ENCODE measurements around the gene ELP5. TPM values are rescaled to one million over a fixed set of nuclear protein-coding genes. Genes with fewer than 3 reads are reported as not detected.

Gene ELP5
- total and polyA plus RNA-seq, 2 of the 4 experiments (the other 2 are of a cell fraction), result 39.3 to 46.6 TPM

GRCh38 chr17:7235693-7236665, 16.0 kb upstream of the ELP5 start (continued):
- TF ChIP-seq SMC3 (IDR thresholded peaks at IDR 0.05; ENCODE audit: low read depth, low read length) (no peak), NFE2L2 (IDR thresholded peaks at IDR 0.05; ENCODE audit: low read depth, low read length) (no peak), MAFK (IDR thresholded peaks at IDR 0.05; ENCODE audit: low read depth, low read length) (no peak)

- no peak overlapping the region for H4K8ac ChIP-seq (ENCODE audit: low read depth in 2 of 2, low read length in 2 of 2)
- dilution Hi-C loops (cut with HindIII; ENCODE audit: low sequenced_read_pairs, unreplicated experiment) (no loop called here), intact Hi-C loops (cut with micrococcal nuclease) (loop anchor here (5.0 kb wide), 1 partner anchor 60 kb away; no protein-coding TSS in a partner anchor), in situ Hi-C loops (cut with MboI; ENCODE audit: low sequenced_read_pairs) (loop anchor here (25.0 kb wide), 1 partner anchor 925 kb away; the partner anchor contains the start of genes PER1 and VAMP2)
- no peak overlapping the region for H3K9ac ChIP-seq (ENCODE audit: low read depth, low read length)
- 90% methylated on average over 6 of the region's 6 CpGs; no CpG with 5 or more reads in 1 of the 2 experiments for WGBS, 2 experiments (ENCODE audit: extremely low coverage in 2 of 2, insufficient read length in 1 of 2)
- no peak overlapping the region for H3K14ac ChIP-seq (replicated peaks; ENCODE audit: low read depth, low read length)
- H3K4me3 ChIP-seq (ENCODE audit: insufficient read depth, low read depth, low read length), result no peak overlapping the region
- H3K79me1 ChIP-seq (ENCODE audit: low read depth in 1 of 2, low read length in 2 of 2), result peaks cover 24 to 75% of the 10 kb centered on the region in 2 experiments
- H3K56ac ChIP-seq (ENCODE audit: extremely low read depth, insufficient read depth, low read length), result no peak overlapping the region
- H3K9me3 ChIP-seq (ENCODE audit: control insufficient read depth, insufficient read depth, low read length), result no peaks in the 10 kb centered on the region
- ChIA-PET CTCF (no interaction called here), POLR2A (ENCODE audit: unreplicated experiment) (no interaction called here)
- no peak overlapping the region for H2BK15ac ChIP-seq (ENCODE audit: low read depth, low read length)
- H3K23ac ChIP-seq (ENCODE audit: low read depth, low read length), result peak overlapping the region; percentile 68; the same call in 1 of the 2 replicates
- H2AK9ac ChIP-seq (replicated peaks; ENCODE audit: low read depth, low read length, poor library complexity), result no peak overlapping the region
- H4K20me1 ChIP-seq (ENCODE audit: insufficient read depth, low read length), result peaks cover 44% of the 10 kb centered on the region
- H3K27me3 ChIP-seq (ENCODE audit: control insufficient read depth, insufficient read depth, low read length), result no peaks in the 10 kb centered on the region
- H3K27ac ChIP-seq (ENCODE audit: insufficient read depth, low read length), result no peak overlapping the region
- no peak for ATAC-seq (ENCODE audit: low read depth)
- H3K9me1 ChIP-seq (ENCODE audit: insufficient read depth, low read length), result peaks cover 8% of the 10 kb centered on the region
- 0 out of 2 replicates have a peak overlapping the region, but pooled peaks have one; percentile 74 for H3K4ac ChIP-seq (ENCODE audit: low read depth, low read length)
- no peak overlapping the region for H2BK120ac ChIP-seq (ENCODE audit: low read depth, low read length)
- no peak overlapping the region for H2BK5ac ChIP-seq (ENCODE audit: low read depth, low read length, poor library complexity, severe bottlenecking)
- no peak for DNase-seq
- H3K36me3 ChIP-seq (ENCODE audit: control insufficient read depth, insufficient read depth, low read length), result peaks cover 36% of the 10 kb centered on the region
- no peak overlapping the region for H3K18ac ChIP-seq (ENCODE audit: low read depth, low read length)
- H4K91ac ChIP-seq (ENCODE audit: insufficient read depth, low read depth, low read length), result no peak overlapping the region
- H2AK5ac ChIP-seq (ENCODE audit: low read depth, low read length), result no peak overlapping the region
- H2BK20ac ChIP-seq (ENCODE audit: low read depth, low read length), result no peak overlapping the region
- no peak overlapping the region for H3K4me2 ChIP-seq (ENCODE audit: low read depth, low read length)
- no TSS peak for BruUV-seq (replicated peaks)
- H2AFZ ChIP-seq (replicated peaks; ENCODE audit: low read length, poor library complexity), result no peak overlapping the region
- H3K4me1 ChIP-seq (ENCODE audit: control insufficient read depth, insufficient read depth, low read length), result peaks cover 11% of the 10 kb centered on the region
- H4K5ac ChIP-seq (ENCODE audit: low read depth, low read length), result no peak overlapping the region
- TF ChIP-seq MAFK (IDR thresholded peaks at IDR 0.05; ENCODE audit: low read depth, low read length) (no peak), NFE2L2 (IDR thresholded peaks at IDR 0.05; ENCODE audit: low read depth, low read length) (no peak), SMC3 (IDR thresholded peaks at IDR 0.05; ENCODE audit: low read depth, low read length) (no peak), CEBPB (IDR thresholded peaks at IDR 0.05; ENCODE audit: low read depth, low read length) (no peak), MAZ (IDR thresholded peaks at IDR 0.05; ENCODE audit: borderline replicate concordance, low read depth, low read length) (no peak), RAD21 (IDR thresholded peaks at IDR 0.05; ENCODE audit: low read length) (no peak), FOS (IDR thresholded peaks at IDR 0.05; ENCODE audit: low read depth, low read length) (no peak), POLR2A (IDR thresholded peaks at IDR 0.05; ENCODE audit: low read depth, low read length) (no peak), RCOR1 (IDR thresholded peaks at IDR 0.05; ENCODE audit: insufficient replicate concordance, low read length) (no peak), MXI1 (IDR thresholded peaks at IDR 0.05; ENCODE audit: borderline replicate concordance, low read depth, low read length) (no peak), BHLHE40 (IDR thresholded peaks at IDR 0.05; ENCODE audit: low read depth, low read length) (no peak), CHD1 (IDR thresholded peaks at IDR 0.05; ENCODE audit: low read depth, low read length) (no peak)
- TF ChIP-seq, protein P1, sequence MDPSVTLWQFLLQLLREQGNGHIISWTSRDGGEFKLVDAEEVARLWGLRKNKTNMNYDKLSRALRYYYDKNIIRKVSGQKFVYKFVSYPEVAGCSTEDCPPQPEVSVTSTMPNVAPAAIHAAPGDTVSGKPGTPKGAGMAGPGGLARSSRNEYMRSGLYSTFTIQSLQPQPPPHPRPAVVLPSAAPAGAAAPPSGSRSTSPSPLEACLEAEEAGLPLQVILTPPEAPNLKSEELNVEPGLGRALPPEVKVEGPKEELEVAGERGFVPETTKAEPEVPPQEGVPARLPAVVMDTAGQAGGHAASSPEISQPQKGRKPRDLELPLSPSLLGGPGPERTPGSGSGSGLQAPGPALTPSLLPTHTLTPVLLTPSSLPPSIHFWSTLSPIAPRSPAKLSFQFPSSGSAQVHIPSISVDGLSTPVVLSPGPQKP (IDR thresholded peaks at IDR 0.05; ENCODE audit: borderline replicate concordance, low read depth, low read length), result no peak
- TF ChIP-seq, protein P2, sequence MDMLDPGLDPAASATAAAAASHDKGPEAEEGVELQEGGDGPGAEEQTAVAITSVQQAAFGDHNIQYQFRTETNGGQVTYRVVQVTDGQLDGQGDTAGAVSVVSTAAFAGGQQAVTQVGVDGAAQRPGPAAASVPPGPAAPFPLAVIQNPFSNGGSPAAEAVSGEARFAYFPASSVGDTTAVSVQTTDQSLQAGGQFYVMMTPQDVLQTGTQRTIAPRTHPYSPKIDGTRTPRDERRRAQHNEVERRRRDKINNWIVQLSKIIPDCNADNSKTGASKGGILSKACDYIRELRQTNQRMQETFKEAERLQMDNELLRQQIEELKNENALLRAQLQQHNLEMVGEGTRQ (IDR thresholded peaks at IDR 0.05; ENCODE audit: low read depth, low read length), result no peak
Observed at GRCh38 chr17:7236808-7237207, 15.2 kb upstream of the ELP5 start.
